Loucy (cell line): Measurements from ENCODE around the gene THEMIS2.

Experiments
- EZH2phosphoT487 ChIP-seq: fragments of 200-600 bp; IDR thresholded peaks from 2 replicates; pipeline ENCODE4 v1.6.1; 2018; ENCODE audit warnings: antibody characterized with exemption, mild to moderate bottlenecking, moderate library complexity, borderline replicate concordance
- TF ChIP-seq, protein P1 (sequence below): fragments of 200-600 bp; sonication (generic); conservative IDR thresholded peaks from 2 replicates; pipeline ENCODE4 v1.5.1; 2014; ENCODE audit warnings: mild to moderate bottlenecking, antibody characterized with exemption, low read length

DNA sequence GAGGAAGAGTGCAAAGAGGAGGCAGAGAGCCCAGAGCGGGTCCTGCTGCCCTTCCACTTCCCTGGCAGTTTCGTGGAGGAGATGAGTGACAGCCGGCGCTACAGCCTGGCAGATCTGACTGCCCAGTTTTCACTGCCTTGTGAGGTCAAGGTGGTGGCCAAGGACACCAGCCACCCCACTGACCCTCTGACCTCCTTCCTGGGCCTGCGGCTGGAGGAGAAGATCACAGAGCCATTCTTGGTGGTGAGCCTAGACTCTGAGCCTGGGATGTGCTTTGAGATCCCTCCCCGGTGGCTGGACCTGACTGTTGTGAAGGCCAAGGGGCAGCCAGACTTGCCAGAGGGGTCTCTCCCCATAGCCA is 10.2 kb downstream of the THEMIS2 start:
- TF ChIP-seq, protein P1, sequence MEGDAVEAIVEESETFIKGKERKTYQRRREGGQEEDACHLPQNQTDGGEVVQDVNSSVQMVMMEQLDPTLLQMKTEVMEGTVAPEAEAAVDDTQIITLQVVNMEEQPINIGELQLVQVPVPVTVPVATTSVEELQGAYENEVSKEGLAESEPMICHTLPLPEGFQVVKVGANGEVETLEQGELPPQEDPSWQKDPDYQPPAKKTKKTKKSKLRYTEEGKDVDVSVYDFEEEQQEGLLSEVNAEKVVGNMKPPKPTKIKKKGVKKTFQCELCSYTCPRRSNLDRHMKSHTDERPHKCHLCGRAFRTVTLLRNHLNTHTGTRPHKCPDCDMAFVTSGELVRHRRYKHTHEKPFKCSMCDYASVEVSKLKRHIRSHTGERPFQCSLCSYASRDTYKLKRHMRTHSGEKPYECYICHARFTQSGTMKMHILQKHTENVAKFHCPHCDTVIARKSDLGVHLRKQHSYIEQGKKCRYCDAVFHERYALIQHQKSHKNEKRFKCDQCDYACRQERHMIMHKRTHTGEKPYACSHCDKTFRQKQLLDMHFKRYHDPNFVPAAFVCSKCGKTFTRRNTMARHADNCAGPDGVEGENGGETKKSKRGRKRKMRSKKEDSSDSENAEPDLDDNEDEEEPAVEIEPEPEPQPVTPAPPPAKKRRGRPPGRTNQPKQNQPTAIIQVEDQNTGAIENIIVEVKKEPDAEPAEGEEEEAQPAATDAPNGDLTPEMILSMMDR, result no peak
- TF ChIP-seq EZH2phosphoT487, result no peak
